Measurements from ENCODE around the gene TSPO2. TPM values are rescaled to one million over a fixed set of nuclear protein-coding genes. Genes with fewer than 3 reads are reported as not detected.

TSPO2 gene
- total RNA-seq, 4 donors from 2014 or later: not detected

DNA sequence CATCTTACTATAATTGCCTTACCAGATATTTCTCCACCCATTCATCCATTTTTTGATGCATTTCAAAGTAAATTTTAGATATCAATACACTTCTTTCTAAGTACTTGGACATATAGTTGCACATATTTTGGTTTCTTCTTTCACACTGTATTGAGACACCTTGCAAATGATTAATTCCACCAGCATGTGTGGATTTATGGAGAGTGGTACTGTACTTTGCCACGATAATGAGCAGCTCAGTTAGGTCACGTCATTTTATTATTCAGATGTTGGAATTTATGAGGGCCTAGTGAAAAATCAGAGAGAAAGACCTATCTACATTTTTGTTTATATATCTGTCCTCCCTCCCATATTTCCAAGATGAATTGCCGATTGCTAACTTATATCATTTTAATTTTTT lies 35.8 kb downstream of the TSPO2 start:
- ATAC-seq (no peak), DNase-seq (no peak)
- no peak for TF ChIP-seq POLR2A (IDR thresholded peaks at IDR 0.05)
- TF ChIP-seq, protein P1, sequence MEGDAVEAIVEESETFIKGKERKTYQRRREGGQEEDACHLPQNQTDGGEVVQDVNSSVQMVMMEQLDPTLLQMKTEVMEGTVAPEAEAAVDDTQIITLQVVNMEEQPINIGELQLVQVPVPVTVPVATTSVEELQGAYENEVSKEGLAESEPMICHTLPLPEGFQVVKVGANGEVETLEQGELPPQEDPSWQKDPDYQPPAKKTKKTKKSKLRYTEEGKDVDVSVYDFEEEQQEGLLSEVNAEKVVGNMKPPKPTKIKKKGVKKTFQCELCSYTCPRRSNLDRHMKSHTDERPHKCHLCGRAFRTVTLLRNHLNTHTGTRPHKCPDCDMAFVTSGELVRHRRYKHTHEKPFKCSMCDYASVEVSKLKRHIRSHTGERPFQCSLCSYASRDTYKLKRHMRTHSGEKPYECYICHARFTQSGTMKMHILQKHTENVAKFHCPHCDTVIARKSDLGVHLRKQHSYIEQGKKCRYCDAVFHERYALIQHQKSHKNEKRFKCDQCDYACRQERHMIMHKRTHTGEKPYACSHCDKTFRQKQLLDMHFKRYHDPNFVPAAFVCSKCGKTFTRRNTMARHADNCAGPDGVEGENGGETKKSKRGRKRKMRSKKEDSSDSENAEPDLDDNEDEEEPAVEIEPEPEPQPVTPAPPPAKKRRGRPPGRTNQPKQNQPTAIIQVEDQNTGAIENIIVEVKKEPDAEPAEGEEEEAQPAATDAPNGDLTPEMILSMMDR (IDR thresholded peaks at IDR 0.05 in 4 of 5, conservative IDR thresholded peaks at IDR 0.05 in 1 of 5): no peak
- Histone ChIP-seq H3K4me3 (no peak overlapping the region), H3K9me3 (no peaks in the 10 kb centered on the region), H3K27me3 (no peaks in the 10 kb centered on the region), H3K27ac (no peak overlapping the region), H3K4me1 (peaks cover 30 to 34% of the 10 kb centered on the region in 2 donors), H3K36me3 (peaks cover 0 to 16% of the 10 kb centered on the region in 2 donors)
- intact Hi-C loops (cut with DNase I; ENCODE audit: low total_unique reads) (loop anchor here (10.0 kb wide), 1 partner anchor 707 kb away; the partner anchor contains the start of genes PRICKLE4 and TOMM6), in situ Hi-C loops (cut with MboI; ENCODE audit: low sequenced_read_pairs in 4 of 4) (no loop called here)

DNA sequence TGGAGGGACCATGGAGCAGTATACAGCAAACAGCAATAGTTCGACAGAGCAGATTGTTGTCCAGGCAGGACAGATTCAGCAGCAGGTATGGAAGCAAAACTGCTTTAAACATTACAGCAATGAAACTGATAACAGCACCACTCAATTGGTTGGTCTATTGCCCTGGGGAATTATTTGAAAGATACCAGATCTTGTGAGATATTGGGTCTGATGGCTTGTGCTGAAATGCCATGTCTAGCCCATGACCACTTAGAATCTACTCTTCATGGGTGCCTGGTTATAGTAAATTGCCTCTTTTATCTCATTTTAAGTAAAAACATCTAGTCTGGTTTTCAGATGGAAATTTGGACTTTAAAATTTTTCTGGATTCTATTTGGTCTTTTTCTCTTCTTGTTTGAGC lies 36.8 kb downstream of the TSPO2 start:
- DNase-seq (no peak), ATAC-seq (no peak)
- Histone ChIP-seq H3K4me1 (peaks cover 28 to 32% of the 10 kb centered on the region in 2 donors), H3K4me3 (no peak overlapping the region), H3K27me3 (no peaks in the 10 kb centered on the region), H3K27ac (no peak overlapping the region), H3K36me3 (peaks cover 0 to 24% of the 10 kb centered on the region in 2 donors), H3K9me3 (no peaks in the 10 kb centered on the region)
- intact Hi-C loops (cut with DNase I; ENCODE audit: low total_unique reads) (loop anchor here (10.0 kb wide), 1 partner anchor 706 kb away; the partner anchor contains the start of genes PRICKLE4 and TOMM6), in situ Hi-C loops (cut with MboI; ENCODE audit: low sequenced_read_pairs in 4 of 4) (no loop called here)
- TF ChIP-seq, protein P1 (IDR thresholded peaks at IDR 0.05 in 4 of 5, conservative IDR thresholded peaks at IDR 0.05 in 1 of 5): no peak
- no peak for TF ChIP-seq POLR2A (IDR thresholded peaks at IDR 0.05)

DNA sequence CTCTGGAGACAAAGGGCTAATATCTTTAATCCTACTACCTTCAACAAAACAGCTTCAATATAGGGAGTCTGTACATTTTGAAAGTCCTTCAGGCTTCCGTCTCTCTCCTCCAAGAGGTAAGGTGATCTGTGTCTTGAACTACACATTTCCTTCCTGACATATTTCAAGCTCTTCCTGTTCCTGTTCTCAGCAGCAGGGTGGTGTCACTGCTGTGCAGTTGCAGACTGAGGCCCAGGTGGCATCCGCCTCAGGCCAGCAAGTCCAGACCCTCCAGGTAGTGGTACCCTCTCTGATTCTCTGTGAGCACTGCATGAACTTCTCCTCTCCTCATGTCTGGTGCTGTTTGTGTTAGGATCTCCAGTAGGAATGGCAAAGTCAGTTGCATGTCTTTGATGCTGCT lies 38.4 kb downstream of the TSPO2 start:
- Histone ChIP-seq H3K27me3 (no peaks in the 10 kb centered on the region), H3K27ac (no peak overlapping the region), H3K4me3 (no peak overlapping the region), H3K9me3 (no peaks in the 10 kb centered on the region), H3K4me1 (peaks cover 13 to 18% of the 10 kb centered on the region in 2 donors), H3K36me3 (peaks cover 0 to 39% of the 10 kb centered on the region in 2 donors)
- intact Hi-C loops (cut with DNase I; ENCODE audit: low total_unique reads) (no loop called here), in situ Hi-C loops (cut with MboI; ENCODE audit: low sequenced_read_pairs in 4 of 4) (no loop called here)
- DNase-seq: no peak
- ATAC-seq: no peak
- TF ChIP-seq, protein P1 (IDR thresholded peaks at IDR 0.05 in 4 of 5, conservative IDR thresholded peaks at IDR 0.05 in 1 of 5): no peak
- TF ChIP-seq POLR2A (IDR thresholded peaks at IDR 0.05): no peak

DNA sequence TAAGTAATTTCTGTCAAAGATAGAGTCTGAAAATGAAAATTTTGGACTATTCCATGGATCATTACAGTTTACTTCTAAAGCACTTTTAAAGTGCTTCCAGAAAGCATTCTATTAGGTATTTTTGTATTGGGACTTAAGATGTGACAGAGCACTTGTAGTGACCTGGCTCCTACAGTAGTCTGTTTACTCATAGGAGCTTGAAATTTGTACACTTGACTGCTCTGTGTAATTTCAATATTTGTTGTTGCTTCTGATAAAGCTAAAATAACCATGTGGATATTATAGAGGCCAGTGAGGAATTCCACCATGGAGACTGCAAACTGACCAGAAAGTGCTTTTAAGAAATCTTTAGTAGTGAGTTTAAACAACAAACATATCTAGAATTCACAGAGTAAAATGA lies 40.8 kb downstream of the TSPO2 start:
- no peak overlapping the region for H3K4me3 ChIP-seq
- ATAC-seq (no peak), DNase-seq (no peak)
- H3K9me3 ChIP-seq: no peaks in the 10 kb centered on the region
- peaks cover 0 to 52% of the 10 kb centered on the region in 2 donors for H3K36me3 ChIP-seq
- H3K4me1 ChIP-seq: no peaks in the 10 kb centered on the region
- in situ Hi-C loops (cut with MboI; ENCODE audit: low sequenced_read_pairs in 4 of 4): no loop called here
- intact Hi-C loops (cut with DNase I; ENCODE audit: low total_unique reads): no loop called here
- H3K27ac ChIP-seq: no peak overlapping the region
- no peaks in the 10 kb centered on the region for H3K27me3 ChIP-seq
- TF ChIP-seq, protein P1 (IDR thresholded peaks at IDR 0.05 in 4 of 5, conservative IDR thresholded peaks at IDR 0.05 in 1 of 5): no peak
- TF ChIP-seq POLR2A (IDR thresholded peaks at IDR 0.05): no peak

DNA sequence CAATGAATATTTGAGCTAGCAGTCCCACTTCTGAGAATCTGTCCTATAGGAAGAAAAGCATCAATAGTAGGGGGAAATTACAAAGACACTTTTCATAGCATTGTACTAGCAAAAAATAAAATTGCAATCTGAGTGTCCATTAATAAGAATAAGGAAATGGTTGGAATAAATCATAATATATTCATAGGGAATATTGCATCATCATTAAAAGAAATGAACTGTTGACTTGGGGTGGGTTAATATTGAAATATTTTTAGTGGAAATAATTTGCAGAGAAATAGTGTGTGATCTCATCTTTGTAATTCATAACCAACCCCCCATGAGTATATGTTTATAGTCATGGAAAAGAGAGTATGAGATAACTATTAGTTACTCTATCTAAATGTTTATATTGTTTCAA lies 42.9 kb downstream of the TSPO2 start:
- intact Hi-C loops (cut with DNase I; ENCODE audit: low total_unique reads): no loop called here
- Histone ChIP-seq H3K4me3 (no peak overlapping the region), H3K27me3 (no peaks in the 10 kb centered on the region), H3K9me3 (no peaks in the 10 kb centered on the region), H3K27ac (no peak overlapping the region), H3K4me1 (no peaks in the 10 kb centered on the region), H3K36me3 (peaks cover 0 to 56% of the 10 kb centered on the region in 2 donors)
- no peak for DNase-seq
- ATAC-seq: no peak
- TF ChIP-seq POLR2A (IDR thresholded peaks at IDR 0.05): no peak
- TF ChIP-seq, protein P1 (IDR thresholded peaks at IDR 0.05 in 4 of 5, conservative IDR thresholded peaks at IDR 0.05 in 1 of 5): no peak
- in situ Hi-C loops (cut with MboI; ENCODE audit: low sequenced_read_pairs in 4 of 4): no loop called here

All from gastrocnemius medialis (tissue), 4 donors.